SK-N-MC (cell line): Measurements from ENCODE around the gene ZNF296.
A peak's percentile ranks its signal among the peaks of the same experiment; 100 is the strongest.

Experiments used
- DNase-seq: peaks from one replicate; pipeline ENCODE4 v3.0.0-alpha.2; 2011; ENCODE audit warnings: low read depth, low spot score
- H3K27ac ChIP-seq: fragments of 200-600 bp; sonication (generic); 2 replicates; pipeline ENCODE4 v1.5.1; 2016; ENCODE audit warnings: mixed run types
- H3K36me3 ChIP-seq: fragments of 200-600 bp; sonication (generic); 2 replicates; pipeline ENCODE4 v1.6.1; 2017; ENCODE audit warnings: antibody characterized with exemption, low read length, mixed read lengths; ENCODE audit not compliant: insufficient read depth
- H3K4me3 ChIP-seq: fragments of 200-600 bp; sonication (generic); 2 replicates; pipeline ENCODE4 v1.5.1; 2016
- H3K9ac ChIP-seq: fragments of 200-600 bp; sonication (generic); 2 replicates; pipeline ENCODE4 v1.8.0; 2017; ENCODE audit warnings: mixed run types, mixed read lengths; ENCODE audit not compliant: insufficient read length
- H3K9me3 ChIP-seq: fragments of 200-600 bp; sonication (generic); 2 replicates; pipeline ENCODE4 v1.6.1; 2017; ENCODE audit warnings: low read depth, mild to moderate bottlenecking, antibody characterized with exemption, low read length, moderate library complexity, mixed read lengths
- EZH2 ChIP-seq: fragments of 200-600 bp; sonication (generic); IDR thresholded peaks from one replicate; pipeline ENCODE4 v1.6.1; 2017; ENCODE audit warnings: antibody characterized with exemption
- FOXP2 ChIP-seq: optimal IDR thresholded peaks from 2 replicates; pipeline ENCODE3; 2011; ENCODE audit warnings: mild to moderate bottlenecking, moderate library complexity; ENCODE audit not compliant: insufficient read depth; ENCODE audit errors: extremely low read length, control extremely low read depth
- POLR2AphosphoS5 ChIP-seq: IDR thresholded peaks from 2 replicates; pipeline ENCODE4 v1.6.1; 2012; ENCODE audit warnings: mild to moderate bottlenecking, low read depth, low read length, borderline replicate concordance

The ZNF296 gene

DNA sequence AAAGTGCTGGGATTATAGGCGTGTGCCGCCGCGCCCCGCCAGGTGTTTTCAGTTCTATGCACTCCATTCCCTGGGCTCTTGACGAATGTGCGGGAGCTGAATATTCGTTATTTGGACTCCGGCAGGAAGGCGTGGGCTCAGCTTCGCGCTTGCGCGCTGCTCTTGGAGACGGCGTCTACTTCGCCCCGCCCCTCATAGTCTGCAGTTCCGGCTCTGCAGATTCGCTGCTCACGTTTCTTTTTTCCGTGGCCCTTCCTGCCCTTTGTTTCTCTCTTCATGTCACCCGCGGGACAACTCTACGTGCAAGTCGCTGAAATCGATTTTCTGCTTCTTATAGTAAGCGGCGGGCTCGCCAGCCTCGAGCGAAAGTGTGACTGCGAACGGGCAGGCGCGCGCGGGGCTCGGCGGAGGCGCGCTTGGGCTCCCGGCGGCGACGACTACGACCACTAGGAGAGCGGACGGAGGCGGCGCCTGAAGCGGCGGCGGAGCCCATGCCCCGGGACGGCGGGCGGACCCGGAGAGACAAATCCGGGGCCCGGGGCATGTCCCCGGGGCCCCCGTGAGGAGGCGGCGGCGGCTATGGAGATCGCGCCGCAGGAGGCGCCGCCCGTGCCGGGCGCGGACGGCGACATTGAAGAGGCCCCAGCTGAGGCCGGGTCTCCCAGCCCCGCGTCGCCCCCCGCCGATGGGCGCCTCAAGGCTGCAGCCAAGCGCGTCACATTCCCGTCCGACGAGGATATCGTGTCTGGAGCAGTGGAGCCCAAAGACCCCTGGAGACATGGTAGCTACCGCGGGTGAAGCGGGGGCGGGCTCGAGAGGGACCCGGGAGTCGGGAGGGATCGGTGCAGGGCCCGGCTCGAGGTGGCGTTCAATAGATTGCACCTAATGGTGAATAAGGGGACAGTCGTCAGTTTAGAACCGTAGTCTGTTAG lies 16.7 kb upstream of the ZNF296 start, which contains the start of gene PPP1R37:
PPP1R37 (plus strand) TSS at position 433 of the 932 bp plus-strand sequence; CDS start at position 580, 147 bp downstream.
- TF ChIP-seq EZH2 (no peak), POLR2AphosphoS5 (peak; percentile 75), FOXP2 (peak; percentile 36)
- Histone ChIP-seq H3K9me3 (no peaks in the 10 kb centered on the region), H3K36me3 (peaks cover 25% of the 10 kb centered on the region), H3K4me3 (peak within 1 kb of the TSS; percentile 91), H3K27ac (peak within 1 kb of the TSS; percentile 99), H3K9ac (peak within 1 kb of the TSS; percentile 100)
- peak; percentile 93 for DNase-seq

DNA sequence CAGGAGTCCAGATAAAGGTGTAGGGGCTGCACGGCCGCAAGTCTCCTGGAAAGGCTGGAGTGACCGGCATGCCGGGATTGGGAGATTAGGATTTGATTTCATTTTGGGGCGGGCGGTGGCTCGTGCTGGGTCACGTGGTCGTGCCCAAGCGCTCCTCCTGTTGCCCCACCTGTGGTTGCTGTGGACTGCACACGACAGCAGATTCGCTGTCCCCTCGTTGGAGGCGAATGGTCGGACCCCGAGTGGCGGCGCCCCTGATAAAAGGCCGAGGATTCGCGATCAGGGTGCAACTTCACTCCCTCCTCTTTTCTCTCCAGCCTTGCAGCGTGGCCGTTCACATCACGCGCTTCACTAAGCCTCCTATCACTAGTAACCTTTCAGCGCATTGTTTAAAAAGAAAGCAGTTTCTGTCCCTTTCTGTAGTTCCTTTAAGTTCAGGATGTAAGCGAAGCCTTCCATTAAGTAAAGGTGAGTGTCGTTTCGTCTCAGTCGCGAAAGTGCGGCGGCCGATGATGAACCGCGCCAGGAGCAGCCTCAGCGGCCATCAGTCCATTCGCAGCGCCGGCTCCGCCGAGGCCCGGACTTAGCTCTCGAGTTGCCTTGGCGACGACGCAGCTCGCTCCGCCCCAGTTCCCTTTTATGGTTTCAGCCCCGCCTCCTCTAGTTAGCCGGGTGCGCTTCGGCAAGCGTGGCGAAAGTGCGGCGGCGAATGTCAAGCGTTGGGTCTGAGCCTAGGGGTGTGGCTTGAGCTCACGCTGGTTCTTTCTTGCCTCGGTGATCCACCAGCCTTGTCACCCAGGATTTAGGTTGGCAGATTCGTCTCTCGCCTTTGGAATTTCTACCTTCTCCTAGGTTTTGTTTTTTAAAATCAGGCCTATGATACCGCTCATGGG lies 15.0 kb upstream of the ZNF296 start:
- H3K9me3 ChIP-seq, result no peaks in the 10 kb centered on the region
- TF ChIP-seq POLR2AphosphoS5 (peak; percentile 92), FOXP2 (peak; percentile 76), EZH2 (no peak)
- H3K9ac ChIP-seq, result peak overlapping the region; percentile 100
- H3K4me3 ChIP-seq, result peak overlapping the region; percentile 91
- DNase-seq, result peak; percentile 95
- H3K27ac ChIP-seq, result peak overlapping the region; percentile 99
- peaks cover 27% of the 10 kb centered on the region for H3K36me3 ChIP-seq

DNA sequence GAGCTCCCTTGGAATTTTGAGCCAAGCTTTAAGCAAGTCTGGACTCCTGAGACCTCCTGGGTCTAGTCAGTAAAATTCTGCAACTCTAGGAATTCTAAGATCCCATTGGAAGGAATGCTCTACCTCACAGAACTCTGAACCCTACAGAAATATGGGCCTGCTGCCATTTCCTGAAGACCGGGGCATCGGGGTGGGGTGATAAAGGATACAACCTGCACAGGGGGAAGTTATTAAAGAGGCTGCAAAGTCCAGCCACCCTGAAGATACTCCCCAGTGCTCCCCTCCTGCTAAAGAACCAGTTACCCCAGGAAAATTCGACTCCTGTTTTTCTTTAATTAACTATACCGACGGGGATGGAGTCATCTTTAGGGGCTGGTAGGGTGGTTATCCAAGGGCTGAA lies 14.3 kb upstream of the ZNF296 start:
- no peak for TF ChIP-seq POLR2AphosphoS5
- TF ChIP-seq FOXP2, result no peak
- no peak for TF ChIP-seq EZH2
- Histone ChIP-seq H3K27ac (no peak overlapping the region), H3K36me3 (peaks cover 29% of the 10 kb centered on the region), H3K4me3 (no peak overlapping the region), H3K9me3 (no peaks in the 10 kb centered on the region), H3K9ac (no peak overlapping the region)
- no peak for DNase-seq

DNA sequence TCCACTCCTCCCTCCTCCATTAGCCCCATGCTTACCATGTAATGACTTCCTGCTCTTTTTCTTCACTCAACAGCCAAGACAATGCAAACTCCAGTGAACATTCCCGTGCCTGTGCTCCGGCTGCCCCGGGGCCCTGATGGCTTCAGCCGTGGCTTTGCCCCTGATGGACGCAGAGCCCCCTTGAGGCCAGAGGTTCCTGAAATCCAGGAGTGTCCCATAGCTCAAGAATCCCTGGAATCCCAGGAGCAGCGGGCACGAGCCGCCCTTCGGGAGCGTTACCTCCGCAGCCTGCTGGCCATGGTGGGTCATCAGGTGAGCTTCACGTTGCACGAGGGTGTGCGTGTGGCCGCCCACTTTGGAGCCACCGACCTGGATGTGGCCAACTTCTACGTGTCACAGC lies 13.8 kb upstream of the ZNF296 start:
- DNase-seq, result no peak
- H3K4me3 ChIP-seq, result no peak overlapping the region
- H3K9ac ChIP-seq, result no peak overlapping the region
- H3K36me3 ChIP-seq, result peaks cover 29% of the 10 kb centered on the region
- no peak overlapping the region for H3K27ac ChIP-seq
- no peaks in the 10 kb centered on the region for H3K9me3 ChIP-seq
- TF ChIP-seq FOXP2, result no peak
- no peak for TF ChIP-seq EZH2
- no peak for TF ChIP-seq POLR2AphosphoS5

DNA sequence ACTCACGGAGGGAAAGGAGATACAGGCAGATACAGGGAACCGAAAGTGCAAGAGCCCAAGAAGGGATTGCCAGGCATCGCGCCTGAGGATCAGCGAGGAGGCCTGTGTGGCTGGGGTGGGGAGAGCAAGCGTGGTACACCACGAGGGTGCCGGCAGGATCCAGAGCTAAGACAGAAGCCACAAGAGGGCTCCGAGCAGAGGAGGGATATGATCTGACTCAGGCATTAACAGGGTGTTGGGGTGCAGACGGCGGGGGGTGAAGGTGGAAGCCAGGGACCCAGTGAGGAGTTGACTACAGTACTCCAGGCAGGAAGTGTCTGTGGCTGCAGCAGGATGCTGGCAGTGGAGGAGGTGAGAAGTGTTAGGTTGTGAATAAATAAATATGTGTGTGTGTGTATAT lies 11.3 kb upstream of the ZNF296 start:
- Histone ChIP-seq H3K9me3 (no peaks in the 10 kb centered on the region), H3K4me3 (no peak overlapping the region), H3K36me3 (peaks cover 34% of the 10 kb centered on the region), H3K27ac (no peak overlapping the region), H3K9ac (no peak overlapping the region)
- no peak for DNase-seq
- no peak for TF ChIP-seq POLR2AphosphoS5
- no peak for TF ChIP-seq EZH2
- no peak for TF ChIP-seq FOXP2

DNA sequence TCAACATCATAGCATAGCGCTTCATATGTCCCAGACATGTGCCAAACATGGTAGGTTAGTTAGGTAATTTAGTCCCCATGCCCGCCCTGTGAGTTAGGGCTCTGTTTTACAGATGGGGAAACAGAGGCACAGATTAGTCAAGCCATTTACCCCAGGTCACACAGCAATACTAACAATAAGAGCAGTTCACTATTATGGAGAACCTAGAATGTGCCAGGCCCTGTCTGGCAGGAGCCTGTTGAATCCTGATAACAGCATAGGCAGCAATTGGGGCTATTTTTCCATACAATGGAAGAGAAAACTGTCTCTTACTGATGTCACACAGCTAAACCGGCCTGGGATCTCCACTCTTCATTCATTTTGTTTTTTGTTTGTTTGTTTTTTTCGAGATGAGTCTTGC lies 10.2 kb upstream of the ZNF296 start:
- H3K4me3 ChIP-seq, result no peak overlapping the region
- H3K36me3 ChIP-seq, result peaks cover 44% of the 10 kb centered on the region
- no peak overlapping the region for H3K27ac ChIP-seq
- TF ChIP-seq POLR2AphosphoS5 (no peak), EZH2 (no peak), FOXP2 (no peak)
- no peak overlapping the region for H3K9ac ChIP-seq
- no peaks in the 10 kb centered on the region for H3K9me3 ChIP-seq
- no peak for DNase-seq

DNA sequence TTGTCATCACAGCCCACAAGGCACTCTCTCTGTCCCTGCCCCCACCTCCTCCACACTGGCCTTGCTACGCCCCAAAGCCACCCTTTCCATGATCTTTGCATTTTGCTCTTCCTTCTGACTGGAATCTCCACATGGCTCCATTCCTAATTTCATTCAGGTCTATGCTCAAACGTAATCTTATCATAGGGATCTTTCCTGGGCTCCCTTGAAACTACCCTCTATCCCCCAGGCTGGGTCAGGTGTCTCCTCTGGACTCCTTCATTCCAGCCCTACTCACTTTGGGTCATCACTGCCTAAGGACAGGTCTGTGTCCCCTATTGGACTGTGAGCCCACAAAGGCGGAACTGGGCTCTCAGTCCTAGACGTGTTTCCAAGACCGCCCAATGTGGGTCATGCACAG lies 5.9 kb upstream of the ZNF296 start:
- no peak overlapping the region for H3K27ac ChIP-seq
- no peak for DNase-seq
- H3K36me3 ChIP-seq, result peaks cover 23% of the 10 kb centered on the region; the same call in 1 of the 2 replicates
- no peaks in the 10 kb centered on the region for H3K9me3 ChIP-seq
- no peak overlapping the region for H3K4me3 ChIP-seq
- TF ChIP-seq POLR2AphosphoS5 (no peak), EZH2 (no peak), FOXP2 (no peak)
- no peak overlapping the region for H3K9ac ChIP-seq

DNA sequence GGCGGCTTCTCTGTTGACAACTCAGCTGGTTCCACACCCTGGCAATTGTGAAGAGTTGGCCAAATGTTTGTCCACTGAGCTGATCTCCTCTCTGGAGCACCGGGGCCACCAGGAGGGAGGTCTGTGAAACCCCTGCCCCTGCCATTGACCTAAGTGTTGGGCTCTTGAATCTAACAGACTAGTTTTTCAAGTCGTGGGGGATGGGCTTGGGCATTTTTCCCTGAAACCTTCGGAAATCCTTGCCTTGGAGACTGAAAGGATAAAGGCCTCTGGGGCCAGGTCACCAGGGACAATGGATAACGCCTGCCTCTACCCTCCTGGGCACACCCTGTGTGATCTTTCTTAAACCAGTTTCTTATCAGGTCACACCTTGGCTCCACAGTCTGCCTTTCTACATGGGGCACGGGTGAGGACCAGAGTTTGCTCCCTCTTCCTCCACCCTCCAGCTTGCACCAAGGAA lies 3.7 kb upstream of the ZNF296 start:
- peaks cover 19% of the 10 kb centered on the region; the same call in 1 of the 2 replicates for H3K36me3 ChIP-seq
- DNase-seq, result no peak
- peak overlapping the region; percentile 98 for H3K9ac ChIP-seq
- peak overlapping the region; percentile 97 for H3K4me3 ChIP-seq
- TF ChIP-seq FOXP2 (no peak), POLR2AphosphoS5 (no peak), EZH2 (no peak)
- no peaks in the 10 kb centered on the region for H3K9me3 ChIP-seq
- no peak overlapping the region for H3K27ac ChIP-seq
